ENCODE data around the gene DLG2.

Gene DLG2

GRCh38 chr11:83493917-83494316 is 2133.2 kb downstream of the DLG2 start:
- H3K4me2 ChIP-seq (ENCODE audit: low read length): no peak overlapping the region
- H3K79me2 ChIP-seq (ENCODE audit: control insufficient read depth, low read length): no peaks in the 10 kb centered on the region
- no peak overlapping the region for H3K27ac ChIP-seq (ENCODE audit: low read depth, low read length)
- no peaks in the 10 kb centered on the region for H3K9me2 ChIP-seq (replicated peaks; ENCODE audit: control insufficient read depth, low read length)
- no peak overlapping the region for H3K4me3 ChIP-seq (ENCODE audit: low read length)
- TF ChIP-seq EZH2phosphoT487 (IDR thresholded peaks at IDR 0.05; ENCODE audit: borderline replicate concordance, low read length): no peak
- no peak for TF ChIP-seq CTCF (IDR thresholded peaks at IDR 0.05; ENCODE audit: low read depth, low read length, poor library complexity, severe bottlenecking)
- H3F3A ChIP-seq (ENCODE audit: control insufficient read depth, insufficient read depth): no peaks in the 10 kb centered on the region
- no peaks in the 10 kb centered on the region for H3K9me3 ChIP-seq (ENCODE audit: control insufficient read depth, insufficient read depth, low read length)
- no peaks in the 10 kb centered on the region for H3K27me3 ChIP-seq (ENCODE audit: control insufficient read depth, low read length)
- H3K36me3 ChIP-seq (ENCODE audit: control insufficient read depth, low read length): no peaks in the 10 kb centered on the region
- H4K20me1 ChIP-seq (ENCODE audit: control insufficient read depth, insufficient read depth, low read depth, low read length): no peaks in the 10 kb centered on the region
- no peaks in the 10 kb centered on the region for H3K4me1 ChIP-seq (ENCODE audit: control insufficient read depth, low read length)

GRCh38 chr11:83493034-83493433 is 2134.1 kb downstream of the DLG2 start:
- Histone ChIP-seq H3K4me1 (ENCODE audit: control insufficient read depth, low read length) (no peaks in the 10 kb centered on the region), H3K4me3 (ENCODE audit: low read length) (no peak overlapping the region), H3K4me2 (ENCODE audit: low read length) (no peak overlapping the region), H4K20me1 (ENCODE audit: control insufficient read depth, insufficient read depth, low read depth, low read length) (no peaks in the 10 kb centered on the region), H3K27ac (ENCODE audit: low read depth, low read length) (no peak overlapping the region), H3K27me3 (ENCODE audit: control insufficient read depth, low read length) (no peaks in the 10 kb centered on the region), H3K9me3 (ENCODE audit: control insufficient read depth, insufficient read depth, low read length) (no peaks in the 10 kb centered on the region), H3K79me2 (ENCODE audit: control insufficient read depth, low read length) (no peaks in the 10 kb centered on the region), H3K36me3 (ENCODE audit: control insufficient read depth, low read length) (no peaks in the 10 kb centered on the region), H3K9me2 (replicated peaks; ENCODE audit: control insufficient read depth, low read length) (no peaks in the 10 kb centered on the region), H3F3A (ENCODE audit: control insufficient read depth, insufficient read depth) (no peaks in the 10 kb centered on the region)
- no peak for TF ChIP-seq EZH2phosphoT487 (IDR thresholded peaks at IDR 0.05; ENCODE audit: borderline replicate concordance, low read length)
- no peak for TF ChIP-seq CTCF (IDR thresholded peaks at IDR 0.05; ENCODE audit: low read depth, low read length, poor library complexity, severe bottlenecking)

- Histone ChIP-seq H3K9me2 (replicated peaks; ENCODE audit: control insufficient read depth, low read length) (no peaks in the 10 kb centered on the region), H3K36me3 (ENCODE audit: control insufficient read depth, low read length) (no peaks in the 10 kb centered on the region), H3F3A (ENCODE audit: control insufficient read depth, insufficient read depth) (no peaks in the 10 kb centered on the region), H3K9me3 (ENCODE audit: control insufficient read depth, insufficient read depth, low read length) (no peaks in the 10 kb centered on the region), H3K79me2 (ENCODE audit: control insufficient read depth, low read length) (no peaks in the 10 kb centered on the region), H3K4me3 (ENCODE audit: low read length) (no peak overlapping the region), H3K27me3 (ENCODE audit: control insufficient read depth, low read length) (no peaks in the 10 kb centered on the region), H3K27ac (ENCODE audit: low read depth, low read length) (no peak overlapping the region), H3K4me1 (ENCODE audit: control insufficient read depth, low read length) (no peaks in the 10 kb centered on the region), H4K20me1 (ENCODE audit: control insufficient read depth, insufficient read depth, low read depth, low read length) (no peaks in the 10 kb centered on the region), H3K4me2 (ENCODE audit: low read length) (no peak overlapping the region)
- TF ChIP-seq CTCF (IDR thresholded peaks at IDR 0.05; ENCODE audit: low read depth, low read length, poor library complexity, severe bottlenecking) (no peak), EZH2phosphoT487 (IDR thresholded peaks at IDR 0.05; ENCODE audit: borderline replicate concordance, low read length) (no peak)
These were observed 2143.3 kb downstream of the DLG2 start for GRCh38 chr11:83483808-83484207.

GRCh38 chr11:83480811-83481210 is 2146.3 kb downstream of the DLG2 start:
- H3K27ac ChIP-seq (ENCODE audit: low read depth, low read length): no peak overlapping the region
- H3K4me2 ChIP-seq (ENCODE audit: low read length): no peak overlapping the region
- H3K9me3 ChIP-seq (ENCODE audit: control insufficient read depth, insufficient read depth, low read length): no peaks in the 10 kb centered on the region
- TF ChIP-seq CTCF (IDR thresholded peaks at IDR 0.05; ENCODE audit: low read depth, low read length, poor library complexity, severe bottlenecking): no peak
- no peak for TF ChIP-seq EZH2phosphoT487 (IDR thresholded peaks at IDR 0.05; ENCODE audit: borderline replicate concordance, low read length)
- no peaks in the 10 kb centered on the region for H4K20me1 ChIP-seq (ENCODE audit: control insufficient read depth, insufficient read depth, low read depth, low read length)
- H3K27me3 ChIP-seq (ENCODE audit: control insufficient read depth, low read length): no peaks in the 10 kb centered on the region
- H3K36me3 ChIP-seq (ENCODE audit: control insufficient read depth, low read length): no peaks in the 10 kb centered on the region
- H3K9me2 ChIP-seq (replicated peaks; ENCODE audit: control insufficient read depth, low read length): no peaks in the 10 kb centered on the region
- no peak overlapping the region for H3K4me3 ChIP-seq (ENCODE audit: low read length)
- no peaks in the 10 kb centered on the region for H3F3A ChIP-seq (ENCODE audit: control insufficient read depth, insufficient read depth)
- H3K79me2 ChIP-seq (ENCODE audit: control insufficient read depth, low read length): no peaks in the 10 kb centered on the region
- peaks cover 5% of the 10 kb centered on the region for H3K4me1 ChIP-seq (ENCODE audit: control insufficient read depth, low read length)

Measured in DOHH2 (cell line).